Cerebellar cortex (tissue), 1 donor: ENCODE measurements around the gene FARS2.

Experiments
- DNase-seq: peaks from one replicate; pipeline ENCODE4 v3.0.0-alpha.2; 2015; ENCODE audit warnings: low spot score

FARS2 gene

DNA sequence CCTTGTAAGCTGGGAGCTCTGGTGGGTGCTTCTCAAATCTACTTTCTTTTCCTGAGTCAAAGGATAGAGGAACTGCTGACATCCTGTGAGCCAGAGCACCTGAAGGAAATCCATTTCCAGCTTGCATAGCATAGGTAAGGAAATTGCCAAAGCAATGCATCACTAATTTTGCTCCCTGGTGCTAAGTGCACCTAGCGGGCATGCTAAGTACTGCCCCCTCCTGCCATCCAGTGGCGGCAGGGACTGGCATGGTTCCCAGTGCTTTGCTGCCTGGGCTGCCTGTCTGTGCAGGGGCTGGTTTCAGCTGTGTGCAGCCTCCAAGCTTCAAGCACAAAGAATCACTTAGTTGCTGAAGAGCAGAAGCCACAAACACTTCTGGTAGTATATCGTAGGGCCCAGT lies 63.9 kb downstream of the FARS2 start:
- no peak for DNase-seq

DNA sequence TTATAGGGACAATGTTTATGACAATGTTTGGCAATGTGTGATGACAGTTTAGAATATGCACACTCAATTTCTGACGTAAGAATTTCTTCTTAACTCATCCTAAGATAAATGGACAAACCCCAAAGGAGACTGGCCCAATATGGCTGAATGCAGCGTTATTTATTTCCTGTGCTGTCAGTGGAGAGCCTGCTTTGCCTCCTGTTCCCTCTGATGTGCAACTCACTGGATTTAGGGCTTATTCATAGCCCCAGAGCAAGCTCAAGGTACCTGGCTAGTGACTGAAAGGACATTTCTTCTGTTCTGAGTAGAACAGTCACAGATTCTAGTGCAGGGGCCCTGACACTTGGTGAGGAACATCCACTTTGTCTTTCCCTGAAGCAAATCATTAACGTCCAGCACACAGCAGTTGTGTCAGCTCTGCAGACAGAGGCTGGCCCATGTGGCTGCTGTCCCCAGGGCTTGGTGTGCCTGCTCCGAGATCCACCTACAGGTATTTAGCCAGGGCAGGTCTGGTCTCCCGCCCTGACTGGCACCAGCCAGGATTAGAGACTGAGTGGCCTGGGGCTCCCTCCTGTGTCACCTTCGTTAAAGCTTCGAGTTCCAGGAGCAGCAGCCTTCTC lies 64.8 kb downstream of the FARS2 start:
- DNase-seq, result no peak

DNA sequence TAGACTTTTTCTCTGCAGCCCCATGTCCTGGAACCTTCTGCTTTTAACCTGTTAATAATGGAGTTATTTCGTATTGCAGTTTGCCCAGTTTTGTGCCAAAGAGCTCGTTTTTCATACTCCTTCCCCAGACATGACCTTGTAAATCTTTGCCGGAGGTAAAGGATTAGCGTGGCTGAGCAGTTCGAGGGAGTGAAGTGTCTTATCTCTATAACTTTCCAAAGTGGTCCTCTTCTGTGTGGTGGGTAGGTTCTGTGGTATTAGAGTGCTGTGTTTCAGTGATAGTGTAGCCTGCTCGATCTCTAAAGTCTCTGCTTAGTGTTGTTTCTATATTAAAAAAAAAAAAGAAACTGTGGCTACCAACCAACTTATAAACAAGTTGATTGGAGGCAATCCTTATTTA lies 67.5 kb downstream of the FARS2 start:
- no peak for DNase-seq

DNA sequence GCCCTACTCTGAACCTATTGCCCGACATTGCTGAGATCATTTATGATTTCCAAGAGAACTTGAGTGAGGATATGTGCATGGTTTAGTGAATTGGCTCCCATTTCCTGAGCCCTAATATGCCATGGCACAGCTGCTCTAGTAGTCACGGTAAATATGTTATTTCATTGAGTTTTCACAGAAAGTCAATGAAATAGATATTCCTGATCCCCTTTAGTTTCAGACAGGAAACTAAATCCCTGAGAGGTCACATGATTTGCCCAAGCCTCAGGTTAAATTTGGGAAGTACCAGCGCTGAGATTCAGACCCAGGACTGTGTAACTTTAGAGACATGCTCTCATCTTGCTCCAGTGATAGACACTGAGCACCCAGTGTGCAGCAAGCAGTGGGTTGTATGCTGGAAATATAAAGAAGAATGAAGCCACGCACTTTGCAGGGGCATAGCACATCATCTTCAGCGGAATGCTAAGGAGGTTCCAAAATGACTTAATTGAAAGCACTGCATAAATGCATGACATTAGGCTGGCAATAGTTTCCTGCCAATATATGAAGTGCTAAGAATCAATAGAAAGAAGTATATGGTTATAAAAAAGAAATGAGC lies 70.6 kb downstream of the FARS2 start:
- DNase-seq, result no peak

DNA sequence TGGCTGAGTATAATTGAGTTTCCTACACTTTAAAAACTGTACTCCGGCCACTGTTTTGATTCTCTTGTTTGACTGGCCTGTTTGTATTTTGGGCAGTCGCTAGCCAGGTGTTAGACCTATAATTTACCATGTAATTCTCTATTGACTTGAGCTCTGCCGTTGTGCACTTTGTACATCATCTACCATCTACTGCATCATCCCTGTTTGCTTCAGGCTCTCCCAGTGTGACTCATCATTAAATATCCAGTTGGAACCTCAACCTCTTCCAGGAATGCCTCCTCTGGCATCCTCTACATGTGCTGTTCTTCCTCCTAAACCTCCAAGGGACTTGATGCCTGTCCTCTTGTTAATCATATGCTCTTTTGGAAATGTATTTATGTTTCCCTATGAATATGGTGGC lies 72.3 kb downstream of the FARS2 start:
- no peak for DNase-seq

DNA sequence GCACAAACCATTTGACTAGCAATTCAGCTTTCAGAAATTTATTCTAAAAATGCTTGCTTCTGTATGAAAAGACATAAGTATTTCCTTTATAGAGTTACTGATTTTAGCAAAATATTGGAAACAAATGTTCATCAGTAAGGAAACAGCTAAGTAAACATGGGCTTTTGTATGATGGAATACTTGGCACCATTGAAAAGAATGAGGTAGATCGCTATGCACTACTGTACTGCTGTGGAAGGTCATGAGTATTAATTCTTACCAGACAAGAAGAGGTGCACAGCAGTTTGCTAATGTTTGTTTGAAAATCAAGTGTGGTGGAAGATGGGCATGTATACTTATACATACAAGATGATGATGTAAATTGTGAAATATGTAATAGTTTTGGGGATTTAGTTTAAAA lies 73.0 kb downstream of the FARS2 start:
- no peak for DNase-seq

DNA sequence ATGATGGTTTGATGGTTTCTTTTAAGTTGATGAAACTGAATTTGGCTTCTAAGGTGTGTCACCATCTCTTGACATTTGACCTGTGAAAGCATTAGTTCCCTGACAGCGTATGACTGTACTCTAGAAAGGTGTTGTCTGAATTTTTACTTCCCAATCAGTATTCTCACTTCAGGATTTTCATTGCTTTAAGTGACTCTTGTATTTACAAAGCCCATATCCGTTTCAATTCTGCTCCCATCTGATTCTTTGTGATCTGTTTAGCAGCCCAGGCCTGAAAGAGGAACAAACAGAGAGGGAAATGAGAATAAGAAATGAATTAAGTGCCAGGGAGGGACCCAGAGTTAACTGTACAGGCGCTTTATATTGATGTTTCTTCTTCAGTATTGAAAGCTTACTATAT lies 73.7 kb downstream of the FARS2 start:
- DNase-seq, result no peak

DNA sequence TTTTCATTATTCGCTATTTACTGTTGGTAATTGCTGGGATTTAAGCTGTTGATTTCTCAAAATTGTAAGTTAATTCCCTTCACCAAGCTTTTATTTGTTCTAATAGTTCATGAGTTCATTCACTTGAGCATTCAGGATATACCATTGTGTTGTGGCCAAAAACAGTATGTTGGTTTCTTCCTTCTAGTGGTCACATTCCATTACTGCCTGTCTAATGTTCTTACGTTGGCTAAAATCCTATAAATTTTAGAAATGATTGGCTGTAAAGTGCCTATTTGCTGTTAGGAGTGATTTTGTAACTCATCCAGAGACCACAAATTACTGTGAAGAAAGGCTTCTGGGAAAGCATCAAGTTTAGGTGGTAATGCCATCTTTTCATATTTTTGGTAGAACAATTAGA lies 76.3 kb downstream of the FARS2 start:
- no peak for DNase-seq

DNA sequence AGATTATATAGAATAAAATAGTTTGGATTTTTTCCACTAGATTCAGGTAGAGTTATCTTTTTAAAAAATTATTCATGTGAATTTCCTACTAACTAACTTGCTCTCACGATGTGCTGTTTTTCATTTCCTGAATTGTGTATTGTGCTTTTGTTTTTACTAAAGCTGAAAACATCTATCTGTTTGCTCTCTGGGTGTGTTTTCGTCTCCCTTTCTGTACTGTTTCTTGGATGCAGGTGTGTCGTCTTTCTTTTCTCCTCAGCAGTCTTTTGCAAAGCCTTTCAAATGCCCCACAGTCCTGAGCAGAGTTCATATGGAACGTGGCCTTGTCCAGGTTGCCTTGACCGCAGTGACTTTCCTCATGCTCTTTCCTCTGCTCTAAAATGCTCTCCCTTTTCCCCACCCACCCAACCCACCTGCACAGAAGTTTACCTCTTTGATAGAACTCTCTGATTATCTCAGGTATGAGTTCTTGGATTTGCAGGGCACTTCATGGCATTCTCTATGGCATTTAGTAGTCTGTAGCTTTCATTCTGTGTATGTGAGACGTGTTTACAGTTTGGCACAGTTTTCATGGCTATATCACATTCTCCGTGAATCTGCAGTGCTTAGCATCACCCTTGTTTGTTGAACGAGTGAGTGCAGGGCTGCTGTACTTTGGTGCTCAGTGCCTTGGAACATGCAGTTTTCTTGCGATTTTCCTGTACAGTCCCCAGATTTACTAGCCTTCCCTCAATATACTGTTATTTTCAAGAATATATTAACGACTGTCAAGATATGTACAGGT lies 77.1 kb downstream of the FARS2 start:
- no peak for DNase-seq

DNA sequence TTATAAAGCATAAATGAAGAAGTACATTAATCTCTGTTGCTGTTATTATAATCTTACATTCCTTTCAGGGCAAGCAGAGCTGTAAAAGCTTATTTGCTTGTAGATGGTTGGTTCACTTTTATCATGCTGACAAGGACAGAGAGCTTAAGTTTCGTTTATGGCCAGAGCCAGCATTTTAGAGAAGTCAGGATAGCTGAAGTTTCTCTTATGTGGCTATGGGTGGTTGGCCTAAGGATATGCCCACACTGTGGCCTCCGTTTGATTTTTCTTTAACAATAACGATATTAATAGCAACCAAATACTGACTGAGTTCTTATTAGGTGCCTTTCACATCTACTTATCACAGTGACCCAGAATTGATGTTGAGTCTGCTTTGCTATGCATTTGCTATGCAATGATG lies 78.5 kb downstream of the FARS2 start:
- DNase-seq, result no peak

DNA sequence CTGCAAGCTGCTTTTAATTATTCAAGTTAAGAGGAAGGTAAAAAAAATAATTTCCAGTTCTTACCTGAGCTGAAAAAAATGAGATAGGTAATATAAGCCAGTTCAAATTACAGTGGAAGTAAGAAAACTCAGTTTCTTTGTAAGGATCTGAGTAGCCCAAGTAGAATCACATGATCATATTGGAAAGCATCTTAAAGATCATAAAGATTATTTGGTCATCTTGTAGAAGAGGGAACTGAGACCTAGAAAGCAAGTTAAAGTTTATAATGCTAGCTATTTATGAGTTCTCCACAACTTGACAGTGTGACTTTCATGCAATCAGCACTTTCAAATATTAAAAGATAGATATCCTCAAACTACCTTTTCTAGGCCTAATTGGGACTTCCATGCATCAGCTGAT lies 80.5 kb downstream of the FARS2 start:
- DNase-seq, result no peak

DNA sequence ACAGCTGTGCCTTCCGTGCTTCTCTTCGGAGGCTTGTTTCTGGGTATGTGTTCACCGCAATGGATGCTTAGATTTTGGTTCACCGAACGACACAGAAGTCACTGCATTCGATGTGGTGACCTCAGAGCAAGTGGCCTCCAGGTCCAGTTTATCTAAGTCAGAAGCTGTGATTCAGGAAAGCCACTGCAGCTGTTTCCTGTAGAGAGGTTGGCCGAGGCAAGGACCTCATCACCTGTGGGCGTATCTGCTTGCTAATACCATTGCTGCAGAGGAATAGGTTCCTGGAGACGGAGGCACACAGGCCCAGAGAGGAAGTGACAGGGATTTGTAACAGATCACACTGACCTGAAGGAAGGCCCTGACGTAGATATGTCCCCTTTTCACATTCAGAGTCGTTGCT lies 82.7 kb downstream of the FARS2 start:
- no peak for DNase-seq

DNA sequence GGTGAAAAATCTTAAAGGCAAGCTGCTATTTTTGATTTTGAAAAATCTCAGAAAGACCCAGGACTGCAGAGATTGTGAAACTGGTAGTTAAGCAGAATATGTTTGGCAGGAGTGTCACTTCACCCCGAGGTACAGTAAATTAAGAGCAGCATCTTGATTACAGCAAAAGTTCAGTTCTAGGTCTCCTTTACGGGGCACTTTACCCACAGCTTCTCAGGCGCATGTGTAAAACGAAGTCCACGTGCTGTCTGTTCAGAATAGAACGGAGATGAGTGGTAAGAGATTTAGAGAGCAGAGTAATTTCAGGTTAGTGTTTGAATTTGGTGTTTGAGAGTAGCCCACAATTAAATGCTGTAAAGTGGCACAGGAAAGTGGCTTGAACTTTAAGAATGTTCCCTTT lies 84.0 kb downstream of the FARS2 start:
- DNase-seq, result no peak

DNA sequence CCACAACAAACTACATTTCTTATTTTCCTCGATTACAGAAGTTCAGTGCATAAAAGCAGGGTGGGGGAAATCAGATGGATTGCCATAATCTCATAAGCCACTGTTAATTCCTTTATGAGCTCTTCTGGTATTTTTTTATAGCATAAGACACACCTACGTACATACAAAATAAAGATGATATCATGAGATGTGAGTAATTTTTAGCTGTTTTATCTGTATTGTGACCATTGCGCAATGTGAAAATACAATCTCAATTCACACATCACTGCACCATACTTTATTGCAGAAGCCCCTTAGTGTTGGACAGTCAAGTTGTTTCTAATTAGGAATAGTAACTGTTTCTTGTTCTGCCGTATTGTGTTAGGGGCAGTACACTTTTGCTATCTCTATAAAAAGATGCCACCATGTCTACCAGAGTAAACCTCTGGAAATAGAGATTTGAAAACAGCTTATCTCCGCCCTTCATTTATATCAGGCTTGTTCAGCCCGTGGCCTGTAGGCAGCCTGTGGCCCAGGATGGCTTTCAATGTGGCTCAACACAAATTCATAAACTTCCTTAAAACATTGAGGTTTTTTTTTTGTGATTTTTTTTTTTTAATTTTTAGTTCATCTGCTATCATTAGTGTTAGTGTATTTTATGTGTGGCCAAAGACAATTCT lies 90.4 kb downstream of the FARS2 start:
- DNase-seq, result no peak

DNA sequence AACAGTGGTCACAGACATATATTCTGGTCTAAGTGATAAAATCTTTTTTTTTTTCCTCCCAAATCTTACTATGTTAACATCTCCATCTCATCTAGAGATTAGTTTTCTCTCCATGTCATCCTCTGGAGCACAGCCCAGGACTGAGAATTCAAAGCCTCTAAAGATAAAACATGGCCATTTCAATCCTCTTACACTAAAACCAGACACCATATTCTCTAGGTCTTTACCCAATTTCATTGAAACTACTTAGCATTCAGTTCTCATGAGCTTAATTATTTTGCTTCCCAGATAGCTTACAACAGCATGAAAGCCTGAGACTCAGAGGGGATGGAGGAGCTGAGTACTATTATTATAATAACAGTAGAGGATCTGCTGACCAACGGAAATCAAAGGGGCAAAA lies 92.7 kb downstream of the FARS2 start:
- DNase-seq, result no peak

DNA sequence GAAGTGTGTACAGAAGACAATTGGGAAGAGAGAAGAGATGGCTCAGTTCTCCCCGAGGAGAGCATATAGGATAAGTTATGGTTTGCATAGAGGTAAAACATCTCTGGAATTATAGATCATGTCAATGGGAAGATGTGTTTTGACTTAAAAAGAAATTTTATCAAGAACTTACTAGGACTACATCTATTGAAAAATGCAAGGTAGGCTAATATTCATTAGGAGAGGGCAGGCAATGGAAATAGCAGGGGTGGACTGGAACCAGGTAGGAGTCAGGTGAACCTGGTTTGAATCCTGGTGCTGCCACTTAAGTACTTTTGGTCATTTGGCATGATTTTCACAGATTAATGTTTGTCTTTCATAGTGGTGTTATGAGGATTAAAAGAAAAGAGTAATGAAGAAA lies 96.2 kb downstream of the FARS2 start:
- no peak for DNase-seq

DNA sequence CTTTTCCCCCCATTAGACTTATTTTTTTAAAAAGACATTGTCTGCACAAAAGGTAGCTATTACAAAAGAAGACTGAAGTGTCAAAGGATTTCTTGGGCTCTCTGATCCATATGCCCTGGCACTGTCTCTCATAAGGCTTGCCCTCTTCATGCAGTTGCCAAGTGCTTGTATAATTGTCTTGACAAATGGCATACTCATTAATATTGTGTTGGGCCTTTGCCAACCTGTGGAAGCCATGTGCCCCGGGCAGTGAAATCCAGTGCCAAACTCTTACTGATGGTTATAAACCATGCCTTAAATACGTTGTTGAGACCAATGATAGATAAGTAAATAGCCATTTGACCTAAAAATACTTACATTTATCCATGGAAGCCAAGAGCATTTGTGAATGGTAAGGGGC lies 98.1 kb downstream of the FARS2 start:
- peak; percentile 58 for DNase-seq

DNA sequence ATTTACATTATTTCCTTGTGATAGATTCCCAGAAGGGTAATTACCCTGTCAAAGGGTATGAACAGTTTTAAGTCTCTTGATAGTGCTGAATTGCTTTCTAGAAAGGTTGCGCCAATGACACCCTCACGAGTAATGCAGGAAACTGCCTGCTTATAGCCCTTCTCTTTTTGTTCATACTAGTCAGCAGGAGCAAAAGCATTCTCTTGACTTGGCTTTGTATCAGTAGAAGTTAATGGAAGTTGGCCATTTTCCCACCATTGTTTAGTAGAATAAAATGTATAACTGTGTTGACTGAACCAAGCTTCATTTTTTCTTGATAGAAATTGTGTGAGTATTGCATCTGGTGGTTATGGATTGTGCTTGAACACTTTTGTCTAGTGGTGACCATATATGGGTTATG lies 100.1 kb downstream of the FARS2 start:
- no peak for DNase-seq

DNA sequence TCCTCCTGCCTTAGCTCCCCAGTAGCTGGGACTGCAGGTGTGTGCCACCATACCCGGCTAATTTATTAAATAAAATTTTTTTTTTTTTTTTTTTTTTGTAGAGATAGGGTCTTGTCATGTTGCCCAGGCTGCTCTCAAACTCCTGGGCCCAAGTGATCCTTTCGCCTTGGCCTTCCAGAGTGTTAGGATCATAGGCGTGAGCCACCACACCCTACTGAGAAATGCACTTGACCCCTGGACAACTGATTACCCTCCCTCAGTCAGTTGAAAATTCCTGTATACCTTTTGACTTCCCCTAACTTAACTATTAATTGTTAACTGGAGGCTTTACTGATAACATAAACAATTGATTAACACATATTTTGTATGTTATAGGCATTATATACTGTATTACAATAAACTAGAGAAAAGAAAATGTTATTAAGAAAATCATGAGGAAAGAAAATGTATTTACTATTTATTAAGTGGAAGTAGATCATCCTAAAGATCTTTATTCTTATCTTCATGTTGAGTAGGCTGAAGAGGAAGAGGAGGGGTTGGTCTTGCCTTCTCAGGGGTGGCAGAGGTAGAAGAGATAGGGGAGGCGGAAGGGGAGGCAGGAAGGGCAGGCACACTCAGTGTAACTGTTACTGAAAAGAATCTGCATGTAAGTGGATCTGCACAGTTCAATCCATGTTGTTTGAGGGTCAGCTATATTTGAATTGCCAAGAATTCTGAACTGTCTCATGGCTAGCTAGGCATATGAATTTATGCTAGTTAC lies 104.3 kb downstream of the FARS2 start:
- DNase-seq, result no peak

DNA sequence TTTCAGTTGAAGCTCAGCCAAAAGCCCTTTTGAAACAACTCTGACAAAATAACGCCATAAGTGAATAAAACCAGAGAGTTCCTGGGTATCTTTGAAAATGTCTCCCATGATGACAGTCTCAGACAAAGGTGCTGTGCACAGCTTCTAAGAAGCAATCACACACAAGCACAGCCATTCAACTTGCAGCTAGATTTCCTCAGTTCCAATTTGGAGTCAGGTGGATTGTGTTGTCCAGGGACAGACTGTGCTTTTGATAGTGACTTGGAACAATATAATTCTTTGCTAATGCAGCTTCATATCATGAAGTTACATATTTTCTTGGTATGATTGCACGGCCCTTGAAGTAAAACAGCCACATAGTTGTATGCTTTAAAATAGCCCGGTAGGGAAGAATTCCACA lies 105.6 kb downstream of the FARS2 start:
- no peak for DNase-seq

DNA sequence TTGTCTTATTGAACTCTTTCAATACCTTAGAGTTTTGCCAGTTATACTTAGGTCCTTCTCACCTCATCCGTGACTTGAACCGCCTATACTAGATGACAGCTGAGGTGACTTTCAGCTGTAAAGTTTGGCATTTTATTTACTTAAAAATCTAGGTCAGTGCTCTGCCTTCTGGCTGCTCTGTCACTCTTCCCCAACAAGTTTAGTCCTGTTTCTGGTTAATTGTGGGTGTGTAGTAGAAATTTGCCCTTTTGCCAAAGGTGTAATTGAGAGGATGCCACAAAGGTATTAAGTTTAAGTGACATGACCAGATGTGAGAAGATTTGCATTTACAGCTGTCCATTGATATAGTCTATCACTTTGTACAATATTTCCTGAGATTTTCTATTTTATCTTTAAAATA lies 106.2 kb downstream of the FARS2 start:
- DNase-seq, result no peak

DNA sequence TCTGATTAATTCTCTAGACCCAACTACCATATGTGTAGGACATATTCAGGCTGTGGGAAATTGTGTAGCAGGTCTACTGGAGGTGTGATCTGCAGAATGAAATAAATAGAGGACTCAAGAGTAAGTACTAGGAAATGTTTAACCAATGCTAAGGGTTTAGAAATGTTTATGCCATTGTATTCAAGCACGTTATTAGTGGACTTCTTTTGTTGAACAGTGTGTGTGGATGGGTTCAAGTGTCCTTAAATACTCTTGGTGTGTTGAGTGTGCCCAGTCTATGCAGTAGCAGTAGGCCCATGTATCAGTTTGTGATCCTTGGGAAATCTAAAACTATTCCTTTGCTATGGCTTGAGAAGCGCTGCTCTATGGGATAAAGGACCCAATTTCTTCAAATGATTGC lies 112.1 kb downstream of the FARS2 start:
- no peak for DNase-seq
